GM23338 (cell line): ENCODE results near the gene PPP1R3A. TPM values are rescaled to one million over a fixed set of nuclear protein-coding genes. Genes with fewer than 3 reads are reported as not detected.

Source experiments
- ATAC-seq: fragments of 200-7000 bp; cut with Tn5 transposase; 3 replicates; pipeline ENCODE4 v1.9.1; 2020
- DNase-seq: peaks from one replicate; pipeline ENCODE4 v3.0.0-alpha.2; 2015; ENCODE audit warnings: low spot score
- H2AFZ ChIP-seq: fragments of 200-600 bp; sonication (generic); 2 replicates; pipeline ENCODE4 v1.8.0; 2016; ENCODE audit warnings: antibody characterized with exemption, mild to moderate bottlenecking, moderate library complexity
- H3F3A ChIP-seq: fragments of 200-600 bp; sonication (generic); replicated peaks from 2 replicates; pipeline ENCODE4 v1.8.0; 2017; ENCODE audit warnings: antibody characterized with exemption, mixed run types, low read depth
- H3K27ac ChIP-seq: fragments of 200-600 bp; sonication (generic); 2 replicates; pipeline ENCODE4 v1.6.1; 2016; ENCODE audit warnings: low read depth
- H3K27me3 ChIP-seq: fragments of 200-600 bp; sonication (generic); 2 replicates; pipeline ENCODE4 v1.8.0; 2016; ENCODE audit warnings: mild to moderate bottlenecking, mixed run types, moderate library complexity; ENCODE audit not compliant: insufficient read depth
- H3K36me3 ChIP-seq: fragments of 200-600 bp; sonication (generic); 2 replicates; pipeline ENCODE4 v1.8.0; 2016; ENCODE audit warnings: mild to moderate bottlenecking; ENCODE audit not compliant: insufficient read depth
- H3K4me1 ChIP-seq: fragments of 200-600 bp; sonication (generic); 2 replicates; pipeline ENCODE4 v1.8.0; 2016; ENCODE audit warnings: mild to moderate bottlenecking, moderate library complexity; ENCODE audit not compliant: insufficient read depth
- H3K4me2 ChIP-seq: fragments of 200-600 bp; sonication (generic); 2 replicates; pipeline ENCODE4 v1.7.1; 2017; ENCODE audit warnings: mixed run types
- H3K4me3 ChIP-seq: fragments of 200-600 bp; sonication (generic); 2 replicates; pipeline ENCODE4 v1.6.1; 2016; ENCODE audit warnings: mixed run types
- H3K79me2 ChIP-seq: fragments of 200-600 bp; sonication (generic); replicated peaks from 2 replicates; pipeline ENCODE4 v1.8.0; 2017; ENCODE audit warnings: mild to moderate bottlenecking; ENCODE audit not compliant: insufficient read depth
- H3K9me2 ChIP-seq: fragments of 200-600 bp; sonication (generic); 2 replicates; pipeline ENCODE4 v1.8.0; 2017; ENCODE audit not compliant: insufficient read depth
- H4K20me1 ChIP-seq: fragments of 200-600 bp; sonication (generic); replicated peaks from 2 replicates; pipeline ENCODE4 v1.8.0; 2017; ENCODE audit warnings: mild to moderate bottlenecking; ENCODE audit not compliant: insufficient read depth
- H3K27ac Mint-ChIP-seq: 2 replicates; pipeline ENCODE4 v1.8.0; 2020; ENCODE audit warnings: inconsistent platforms, mild to moderate bottlenecking, moderate library complexity, mixed read lengths
- H3K27me3 Mint-ChIP-seq: 3 replicates; pipeline ENCODE4 v1.8.0; 2022; ENCODE audit warnings: low read depth, mild to moderate bottlenecking, moderate library complexity, mixed read lengths, inconsistent platforms; ENCODE audit not compliant: insufficient read depth, poor library complexity
- H3K36me3 Mint-ChIP-seq: 3 replicates; pipeline ENCODE4 v1.8.0; 2021; ENCODE audit warnings: low read depth, mild to moderate bottlenecking, inconsistent platforms, moderate library complexity, mixed read lengths
- H3K4me1 Mint-ChIP-seq: 3 replicates; pipeline ENCODE4 v1.8.0; 2020; ENCODE audit warnings: mild to moderate bottlenecking, inconsistent platforms, mixed read lengths
- H3K4me3 Mint-ChIP-seq: 3 replicates; pipeline ENCODE4 v1.8.0; 2021; ENCODE audit warnings: moderate library complexity, mild to moderate bottlenecking, inconsistent platforms, mixed read lengths
- H3K9me3 Mint-ChIP-seq: 3 replicates; pipeline ENCODE4 v1.8.0; 2020; ENCODE audit warnings: moderate library complexity, mild to moderate bottlenecking, inconsistent platforms, mixed read lengths
- EZH2 ChIP-seq: fragments of 200-600 bp; sonication (generic); IDR thresholded peaks from one replicate; pipeline ENCODE4 v1.8.0; 2017; ENCODE audit warnings: antibody characterized with exemption, mild to moderate bottlenecking, low read depth; ENCODE audit not compliant: unreplicated experiment
- JUNB ChIP-seq: IDR thresholded peaks from one replicate; pipeline ENCODE4 v1.6.1; 2016; ENCODE audit warnings: antibody characterized with exemption; ENCODE audit not compliant: unreplicated experiment
- NANOG ChIP-seq: IDR thresholded peaks from 2 replicates; pipeline ENCODE4 v1.6.1; 2016; ENCODE audit warnings: antibody characterized with exemption, borderline replicate concordance
- POLR2AphosphoS5 ChIP-seq: IDR thresholded peaks from 2 replicates; pipeline ENCODE4 v1.6.1; 2016; ENCODE audit warnings: antibody characterized with exemption, low read depth
- ZNF331 ChIP-seq: fragments of 250-450 bp; sonication (Bioruptor Pico); IDR thresholded peaks from 2 replicates; pipeline ENCODE4 v1.5.0; 2020; ENCODE audit warnings: low read depth, mild to moderate bottlenecking, moderate library complexity
- polyA plus RNA-seq: library from polyadenylated mRNA; unstranded; fragments of >200 nt; fragmentation: Nextera tagmentation; extraction: Ambion mirVana; gene quantifications from 2 replicates; pipeline ENCODE4 v1.2.1, GENCODE V29; 2016
- total RNA-seq: library from RNA; depleted of rRNA; stranded (reverse); fragments of >200 nt; shearing (Covaris generic); gene quantifications from 2 replicates; pipeline ENCODE4 v1.2.3, GENCODE V29; 2014
- TF ChIP-seq, protein P1 (sequence below): IDR thresholded peaks from one replicate; pipeline ENCODE4 v1.6.1; 2018; ENCODE audit warnings: antibody characterized with exemption; ENCODE audit not compliant: unreplicated experiment
- TF ChIP-seq, protein P2 (sequence below): IDR thresholded peaks from 2 replicates; pipeline ENCODE4 v1.6.1; 2016; ENCODE audit warnings: antibody characterized with exemption
- TF ChIP-seq, protein P3 (sequence below), 2 experiments: fragments of 200-600 bp in 1 of 2; sonication (generic) in 1 of 2; conservative IDR thresholded peaks; 2 replicates each; pipeline versions ENCODE4 v1.5.1 to v1.6.1; 2016 to 2017; ENCODE audit warnings: antibody characterized with exemption in 2 of 2, low read depth in 2 of 2, mild to moderate bottlenecking in 2 of 2, moderate library complexity in 1 of 2

PPP1R3A gene
- total and polyA plus RNA-seq, 2 experiments from 2014 or later = 0.28 TPM; not detected in 1

DNA sequence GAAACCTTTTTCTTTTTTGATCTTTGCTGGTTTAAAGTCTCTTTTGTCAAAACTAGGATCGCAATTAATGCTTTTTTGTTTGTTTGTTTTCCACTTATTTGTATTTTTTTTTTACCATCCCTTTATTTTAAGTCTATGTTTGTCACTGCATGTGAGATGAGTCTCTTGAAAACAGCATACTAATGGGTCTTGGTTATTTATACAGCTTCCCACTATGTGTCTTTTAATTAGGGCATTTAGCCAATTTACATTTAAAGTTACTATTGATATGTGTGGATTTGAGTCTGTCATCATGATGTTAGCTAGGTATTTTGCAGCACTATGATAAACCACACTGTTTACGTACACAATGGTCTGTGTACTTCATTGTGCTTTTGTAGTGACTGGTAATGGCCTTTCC lies 34.7 kb upstream of the PPP1R3A start:
- Histone ChIP-seq H3K4me1 (no peaks in the 10 kb centered on the region), H2AFZ (no peak overlapping the region), H3K36me3 (no peaks in the 10 kb centered on the region), H3K27ac (no peak overlapping the region), H3K9me2 (no peaks in the 10 kb centered on the region), H3K4me3 (no peak overlapping the region), H3K27me3 (no peaks in the 10 kb centered on the region), H3K4me2 (no peak overlapping the region), H3F3A (no peaks in the 10 kb centered on the region), H3K79me2 (no peaks in the 10 kb centered on the region), H4K20me1 (no peaks in the 10 kb centered on the region)
- H3K4me1 Mint-ChIP-seq = no peaks in the 10 kb centered on the region
- peaks cover 43% of the 10 kb centered on the region for H3K9me3 Mint-ChIP-seq
- H3K27ac Mint-ChIP-seq = no peak overlapping the region
- no peak overlapping the region for H3K4me3 Mint-ChIP-seq
- ATAC-seq (no peak), DNase-seq (no peak)
- H3K27me3 Mint-ChIP-seq = peaks cover 2% of the 10 kb centered on the region
- TF ChIP-seq, protein P1, sequence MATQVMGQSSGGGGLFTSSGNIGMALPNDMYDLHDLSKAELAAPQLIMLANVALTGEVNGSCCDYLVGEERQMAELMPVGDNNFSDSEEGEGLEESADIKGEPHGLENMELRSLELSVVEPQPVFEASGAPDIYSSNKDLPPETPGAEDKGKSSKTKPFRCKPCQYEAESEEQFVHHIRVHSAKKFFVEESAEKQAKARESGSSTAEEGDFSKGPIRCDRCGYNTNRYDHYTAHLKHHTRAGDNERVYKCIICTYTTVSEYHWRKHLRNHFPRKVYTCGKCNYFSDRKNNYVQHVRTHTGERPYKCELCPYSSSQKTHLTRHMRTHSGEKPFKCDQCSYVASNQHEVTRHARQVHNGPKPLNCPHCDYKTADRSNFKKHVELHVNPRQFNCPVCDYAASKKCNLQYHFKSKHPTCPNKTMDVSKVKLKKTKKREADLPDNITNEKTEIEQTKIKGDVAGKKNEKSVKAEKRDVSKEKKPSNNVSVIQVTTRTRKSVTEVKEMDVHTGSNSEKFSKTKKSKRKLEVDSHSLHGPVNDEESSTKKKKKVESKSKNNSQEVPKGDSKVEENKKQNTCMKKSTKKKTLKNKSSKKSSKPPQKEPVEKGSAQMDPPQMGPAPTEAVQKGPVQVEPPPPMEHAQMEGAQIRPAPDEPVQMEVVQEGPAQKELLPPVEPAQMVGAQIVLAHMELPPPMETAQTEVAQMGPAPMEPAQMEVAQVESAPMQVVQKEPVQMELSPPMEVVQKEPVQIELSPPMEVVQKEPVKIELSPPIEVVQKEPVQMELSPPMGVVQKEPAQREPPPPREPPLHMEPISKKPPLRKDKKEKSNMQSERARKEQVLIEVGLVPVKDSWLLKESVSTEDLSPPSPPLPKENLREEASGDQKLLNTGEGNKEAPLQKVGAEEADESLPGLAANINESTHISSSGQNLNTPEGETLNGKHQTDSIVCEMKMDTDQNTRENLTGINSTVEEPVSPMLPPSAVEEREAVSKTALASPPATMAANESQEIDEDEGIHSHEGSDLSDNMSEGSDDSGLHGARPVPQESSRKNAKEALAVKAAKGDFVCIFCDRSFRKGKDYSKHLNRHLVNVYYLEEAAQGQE = no peak
- TF ChIP-seq, protein P2, sequence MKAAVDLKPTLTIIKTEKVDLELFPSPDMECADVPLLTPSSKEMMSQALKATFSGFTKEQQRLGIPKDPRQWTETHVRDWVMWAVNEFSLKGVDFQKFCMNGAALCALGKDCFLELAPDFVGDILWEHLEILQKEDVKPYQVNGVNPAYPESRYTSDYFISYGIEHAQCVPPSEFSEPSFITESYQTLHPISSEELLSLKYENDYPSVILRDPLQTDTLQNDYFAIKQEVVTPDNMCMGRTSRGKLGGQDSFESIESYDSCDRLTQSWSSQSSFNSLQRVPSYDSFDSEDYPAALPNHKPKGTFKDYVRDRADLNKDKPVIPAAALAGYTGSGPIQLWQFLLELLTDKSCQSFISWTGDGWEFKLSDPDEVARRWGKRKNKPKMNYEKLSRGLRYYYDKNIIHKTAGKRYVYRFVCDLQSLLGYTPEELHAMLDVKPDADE = no peak
- TF ChIP-seq POLR2AphosphoS5 (no peak), NANOG (no peak), EZH2 (no peak), ZNF331 (CRISPR knock-in tag) (no peak), JUNB (no peak)
- TF ChIP-seq, protein P3, sequence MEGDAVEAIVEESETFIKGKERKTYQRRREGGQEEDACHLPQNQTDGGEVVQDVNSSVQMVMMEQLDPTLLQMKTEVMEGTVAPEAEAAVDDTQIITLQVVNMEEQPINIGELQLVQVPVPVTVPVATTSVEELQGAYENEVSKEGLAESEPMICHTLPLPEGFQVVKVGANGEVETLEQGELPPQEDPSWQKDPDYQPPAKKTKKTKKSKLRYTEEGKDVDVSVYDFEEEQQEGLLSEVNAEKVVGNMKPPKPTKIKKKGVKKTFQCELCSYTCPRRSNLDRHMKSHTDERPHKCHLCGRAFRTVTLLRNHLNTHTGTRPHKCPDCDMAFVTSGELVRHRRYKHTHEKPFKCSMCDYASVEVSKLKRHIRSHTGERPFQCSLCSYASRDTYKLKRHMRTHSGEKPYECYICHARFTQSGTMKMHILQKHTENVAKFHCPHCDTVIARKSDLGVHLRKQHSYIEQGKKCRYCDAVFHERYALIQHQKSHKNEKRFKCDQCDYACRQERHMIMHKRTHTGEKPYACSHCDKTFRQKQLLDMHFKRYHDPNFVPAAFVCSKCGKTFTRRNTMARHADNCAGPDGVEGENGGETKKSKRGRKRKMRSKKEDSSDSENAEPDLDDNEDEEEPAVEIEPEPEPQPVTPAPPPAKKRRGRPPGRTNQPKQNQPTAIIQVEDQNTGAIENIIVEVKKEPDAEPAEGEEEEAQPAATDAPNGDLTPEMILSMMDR (conservative IDR thresholded peaks at IDR 0.05; ENCODE audit: low read depth in 2 of 2) = no peak
- H3K36me3 Mint-ChIP-seq = peaks cover 14% of the 10 kb centered on the region; the same call in 1 of the 3 replicates
